ENCODE data around the gene NEDD4. TPM values are rescaled to one million over a fixed set of nuclear protein-coding genes. Genes with fewer than 3 reads are reported as not detected.
A peak's percentile ranks its signal among the peaks of the same experiment; 100 is the strongest.
"Not testable (repeated sequence)": the region's sequence is repeated elsewhere in the genome, so short reads cannot be mapped to it uniquely, and the experiment has no call there.

NEDD4 gene
- total RNA-seq, 8 experiments from 2014 or later, result 5.2 to 14.0 (median 11.1) TPM

- Histone ChIP-seq H3K4me1 (replicated peaks in 1 of 2) (peaks cover 0 to 2% of the 10 kb centered on the region in 2 donors), H3K27ac (no peak overlapping the region), H3K4me3 (no peak overlapping the region)
- ATAC-seq (replicated peaks in 6 of 8), result no peak
- in situ Hi-C loops (cut with MboI; ENCODE audit: low pct_unique_long_range_greater_than_20kb in 2 of 9, low sequenced_read_pairs in 9 of 9, unreplicated experiment in 9 of 9), result no loop called here
- WGBS, 10 experiments, result 59 to 87% (median 74%) methylated on average over 3 to 6 of the region's 6 CpGs; no CpG with 5 or more reads in 2 of the 10 experiments
These were observed 132.9 kb downstream of the NEDD4 start for GRCh38 chr15:55860468-55860867.

- Histone ChIP-seq H3K4me3 (no peak overlapping the region), H3K27ac (no peak overlapping the region), H3K4me1 (replicated peaks in 1 of 2) (peaks cover 0 to 2% of the 10 kb centered on the region in 2 donors)
- no peak for ATAC-seq (replicated peaks in 6 of 8)
- in situ Hi-C loops (cut with MboI; ENCODE audit: low pct_unique_long_range_greater_than_20kb in 2 of 9, low sequenced_read_pairs in 9 of 9, unreplicated experiment in 9 of 9), result no loop called here
- WGBS, 10 experiments, result 20 to 100% (median 65%) methylated on average over 1 of the region's 1 CpG; no CpG with 5 or more reads in 4 of the 10 experiments
These were observed 133.7 kb downstream of the NEDD4 start for GRCh38 chr15:55859681-55860080.

DNA sequence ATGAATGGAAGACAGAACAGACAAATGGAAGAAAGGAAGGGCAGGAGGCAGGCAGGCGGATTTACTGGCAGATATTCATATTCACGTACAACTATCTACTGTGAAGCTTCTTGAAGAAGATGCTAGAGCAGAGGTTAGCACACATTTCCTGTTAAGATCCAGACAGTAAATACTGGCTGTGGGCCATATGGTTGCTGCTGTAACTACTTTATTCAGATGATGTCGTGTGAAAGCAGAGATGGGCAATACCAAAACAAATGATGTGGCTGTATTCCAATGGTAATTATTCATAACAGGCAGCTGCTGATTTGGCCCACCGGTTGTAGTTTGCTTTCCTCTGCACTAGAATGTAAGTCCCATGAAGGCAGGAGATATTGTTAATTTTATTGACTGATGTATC lies 134.8 kb downstream of the NEDD4 start:
- peak in 2 of 8 experiments; percentile 32 to 41 for ATAC-seq (replicated peaks in 6 of 8)
- H3K27ac ChIP-seq, result no peak overlapping the region
- in situ Hi-C loops (cut with MboI; ENCODE audit: low pct_unique_long_range_greater_than_20kb in 2 of 9, low sequenced_read_pairs in 9 of 9, unreplicated experiment in 9 of 9), result no loop called here
- H3K4me1 ChIP-seq (replicated peaks in 1 of 2), result no peaks in the 10 kb centered on the region
- no peak overlapping the region for H3K4me3 ChIP-seq
- WGBS, 10 experiments, result 59 to 100% (median 95%) methylated on average over 2 to 4 of the region's 4 CpGs; no CpG with 5 or more reads in 3 of the 10 experiments

DNA sequence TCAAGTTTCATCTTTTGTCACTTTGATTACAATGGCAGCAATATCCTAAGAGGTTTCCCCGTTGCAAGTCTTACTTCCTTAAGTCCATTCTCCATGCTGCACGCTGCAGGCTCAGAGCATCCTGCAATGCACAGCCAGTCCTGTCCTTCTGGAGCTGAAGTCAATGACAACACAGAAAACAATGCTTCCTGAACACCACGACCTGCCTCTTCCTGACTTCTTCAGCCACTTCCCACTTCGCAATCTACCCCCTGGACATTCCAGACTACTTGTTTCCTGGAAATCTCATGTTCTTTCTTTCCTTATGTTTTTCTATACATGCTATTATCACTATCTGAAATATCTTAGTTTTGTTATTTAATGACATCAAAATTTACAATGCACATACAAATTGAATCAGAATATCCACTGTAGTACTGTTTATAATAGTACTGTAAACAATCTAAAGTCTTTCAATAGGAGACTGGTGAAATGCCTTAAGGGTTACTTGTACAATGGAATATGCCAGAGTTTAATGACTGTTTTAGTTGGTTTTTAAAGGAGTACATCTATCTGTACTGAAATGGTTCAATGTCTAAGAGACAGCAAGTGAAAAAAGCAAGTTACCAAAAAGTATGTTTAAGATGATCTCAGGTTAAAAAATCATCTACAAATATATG lies 136.8 kb downstream of the NEDD4 start:
- no peaks in the 10 kb centered on the region for H3K4me1 ChIP-seq (replicated peaks in 1 of 2)
- WGBS, 10 experiments, result 33 to 83% (median 71%) methylated on average over 1 to 4 of the region's 4 CpGs; no CpG with 5 or more reads in 1 of the 10 experiments
- peak in 3 of 8 experiments; percentile 45 to 94 (median 46) for ATAC-seq (replicated peaks in 6 of 8)
- H3K4me3 ChIP-seq, result no peak overlapping the region
- no peak overlapping the region for H3K27ac ChIP-seq
- in situ Hi-C loops (cut with MboI; ENCODE audit: low pct_unique_long_range_greater_than_20kb in 2 of 9, low sequenced_read_pairs in 9 of 9, unreplicated experiment in 9 of 9), result no loop called here

DNA sequence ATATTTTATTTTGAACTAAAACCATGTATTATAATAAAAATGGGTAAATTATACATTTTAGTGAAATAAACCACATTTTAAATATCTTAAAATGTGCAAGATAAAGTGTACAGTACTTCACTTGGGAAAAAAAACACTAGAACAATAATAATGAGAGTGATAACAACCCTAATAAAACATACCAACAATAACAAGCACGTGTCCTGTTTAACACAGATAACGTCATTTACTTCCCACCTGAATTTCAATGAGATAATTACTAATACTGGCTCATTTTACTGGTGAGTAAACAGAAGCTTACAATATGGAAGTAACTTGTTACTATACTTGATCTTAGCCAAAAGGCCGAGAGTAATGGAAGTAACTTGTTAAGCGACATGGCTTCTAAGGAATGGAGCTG lies 140.3 kb downstream of the NEDD4 start:
- 38 to 100% (median 89%) methylated on average over 1 to 4 of the region's 4 CpGs; no CpG with 5 or more reads in 1 of the 10 experiments for WGBS, 10 experiments
- H3K27ac ChIP-seq, result no peak overlapping the region
- ATAC-seq (replicated peaks in 6 of 8), result no peak
- H3K4me1 ChIP-seq (replicated peaks in 1 of 2), result no peaks in the 10 kb centered on the region
- no peak overlapping the region for H3K4me3 ChIP-seq
- in situ Hi-C loops (cut with MboI; ENCODE audit: low pct_unique_long_range_greater_than_20kb in 2 of 9, low sequenced_read_pairs in 9 of 9, unreplicated experiment in 9 of 9), result no loop called here

- H3K4me1 ChIP-seq (replicated peaks in 1 of 2), result no peaks in the 10 kb centered on the region
- ATAC-seq (replicated peaks in 6 of 8), result peak; percentile 41 to 86 (median 58)
- H3K27ac ChIP-seq, result no peak overlapping the region
- no peak overlapping the region for H3K4me3 ChIP-seq
- 39 to 76% (median 56%) methylated on average over 3 to 5 of the region's 5 CpGs; no CpG with 5 or more reads in 1 of the 10 experiments for WGBS, 10 experiments
- in situ Hi-C loops (cut with MboI; ENCODE audit: low pct_unique_long_range_greater_than_20kb in 2 of 9, low sequenced_read_pairs in 9 of 9, unreplicated experiment in 9 of 9), result loop anchor here in 2 of 9 experiments (25.0 kb wide), 2 partner anchors 209 to 334 kb away; partner anchors contain the start of gene DNAAF4 (in 1 of the 2)
These were observed 147.2 kb downstream of the NEDD4 start for GRCh38 chr15:55846116-55846707.

DNA sequence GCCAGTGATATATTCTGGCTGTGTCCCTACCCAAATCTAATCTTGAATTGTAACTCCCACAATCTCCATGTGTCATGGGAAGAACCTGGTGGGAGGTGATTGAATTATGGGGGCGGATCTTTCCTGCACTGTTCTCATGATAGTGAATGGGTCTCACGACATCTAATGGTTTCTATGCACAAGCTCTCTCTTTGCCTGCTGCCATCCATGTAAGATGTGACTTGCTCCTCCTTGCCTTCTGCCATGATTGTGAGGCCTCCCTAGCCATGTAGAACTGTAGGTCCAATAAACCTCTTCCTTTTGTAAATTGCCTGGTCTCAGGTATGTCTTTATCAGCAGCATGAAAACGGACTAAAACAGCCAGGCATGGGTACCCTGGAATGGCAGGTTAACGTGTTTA lies 150.5 kb downstream of the NEDD4 start:
- not testable (repeated sequence) for H3K4me3 ChIP-seq; H3K27ac ChIP-seq; H3K4me1 ChIP-seq (replicated peaks in 1 of 2); ATAC-seq (replicated peaks in 6 of 8)
- WGBS, 10 experiments, result 86 to 100% (median 93%) methylated on average over 1 to 4 of the region's 4 CpGs; no CpG with 5 or more reads in 2 of the 10 experiments
- in situ Hi-C loops (cut with MboI; ENCODE audit: low pct_unique_long_range_greater_than_20kb in 2 of 9, low sequenced_read_pairs in 9 of 9, unreplicated experiment in 9 of 9), result loop anchor here in 2 of 9 experiments (25.0 kb wide), 2 partner anchors 206 to 331 kb away; partner anchors contain the start of gene DNAAF4 (in 1 of the 2)

DNA sequence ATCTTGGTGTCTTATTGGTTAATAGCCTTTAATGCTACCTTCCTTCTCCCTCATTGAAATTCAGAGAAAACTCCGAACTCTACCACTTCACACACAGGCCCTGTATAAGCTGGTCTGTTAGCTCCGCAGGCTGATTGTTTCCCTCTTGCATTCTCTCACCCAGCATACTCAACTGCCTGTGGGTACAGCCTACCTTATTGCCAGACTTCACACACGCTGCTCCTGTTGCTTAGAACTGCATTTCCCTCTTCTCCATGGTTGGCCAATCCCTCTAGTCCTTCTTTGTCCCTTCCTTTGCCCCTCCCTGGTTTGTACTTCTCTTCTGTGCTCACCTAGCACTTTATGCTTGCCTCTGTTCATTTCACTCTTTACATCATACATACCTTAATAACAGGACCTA lies 157.5 kb downstream of the NEDD4 start:
- 88 to 100% (median 95%) methylated on average over 1 to 3 of the region's 3 CpGs; no CpG with 5 or more reads in 1 of the 10 experiments for WGBS, 10 experiments
- no peaks in the 10 kb centered on the region for H3K4me1 ChIP-seq (replicated peaks in 1 of 2)
- ATAC-seq (replicated peaks in 6 of 8), result no peak
- H3K27ac ChIP-seq, result no peak overlapping the region
- in situ Hi-C loops (cut with MboI; ENCODE audit: low pct_unique_long_range_greater_than_20kb in 2 of 9, low sequenced_read_pairs in 9 of 9, unreplicated experiment in 9 of 9), result loop anchor here in 2 of 9 experiments (25.0 kb wide), 2 partner anchors 199 to 324 kb away; partner anchors contain the start of gene DNAAF4 (in 1 of the 2)
- no peak overlapping the region for H3K4me3 ChIP-seq

GRCh38 chr15:55834331-55834730 lies 159.1 kb downstream of the NEDD4 start:
- in situ Hi-C loops (cut with MboI; ENCODE audit: low pct_unique_long_range_greater_than_20kb in 2 of 9, low sequenced_read_pairs in 9 of 9, unreplicated experiment in 9 of 9), result loop anchor here in 2 of 9 experiments (25.0 kb wide), 2 partner anchors 197 to 322 kb away; partner anchors contain the start of gene DNAAF4 (in 1 of the 2)
- WGBS, 10 experiments, result 67 to 100% (median 89%) methylated on average over 1 to 3 of the region's 3 CpGs; no CpG with 5 or more reads in 2 of the 10 experiments
- H3K4me1 ChIP-seq (replicated peaks in 1 of 2), result no peaks in the 10 kb centered on the region
- H3K4me3 ChIP-seq, result no peak overlapping the region
- no peak overlapping the region for H3K27ac ChIP-seq
- ATAC-seq (replicated peaks in 6 of 8), result no peak

DNA sequence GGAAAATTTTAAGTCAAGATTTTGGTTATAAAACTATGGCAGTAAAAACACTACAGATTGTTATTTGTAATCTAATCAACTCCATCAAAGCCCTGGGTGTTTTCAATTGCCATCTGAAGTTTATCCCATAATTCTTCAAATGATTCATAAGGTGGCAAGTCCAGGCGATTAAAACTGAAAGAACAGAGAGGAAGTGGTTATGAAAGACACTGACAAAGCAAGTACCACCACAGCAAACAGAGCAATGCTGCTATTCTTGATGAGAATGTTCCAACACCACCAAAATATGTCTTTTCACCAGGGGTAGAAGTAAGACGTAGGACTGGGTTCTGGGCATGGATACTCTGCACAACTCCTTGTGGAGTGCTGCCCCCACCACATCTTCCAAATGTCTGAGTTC lies 163.6 kb downstream of the NEDD4 start:
- ATAC-seq (replicated peaks in 6 of 8), result no peak
- in situ Hi-C loops (cut with MboI; ENCODE audit: low pct_unique_long_range_greater_than_20kb in 2 of 9, low sequenced_read_pairs in 9 of 9, unreplicated experiment in 9 of 9), result loop anchor here in 2 of 9 experiments (25.0 kb wide), 2 partner anchors 193 to 318 kb away; partner anchors contain the start of gene DNAAF4 (in 1 of the 2)
- H3K27ac ChIP-seq, result no peak overlapping the region
- WGBS, 10 experiments, result 43 to 100% (median 83%) methylated on average over 1 to 2 of the region's 2 CpGs; no CpG with 5 or more reads in 1 of the 10 experiments
- H3K4me3 ChIP-seq, result no peak overlapping the region
- H3K4me1 ChIP-seq (replicated peaks in 1 of 2), result no peaks in the 10 kb centered on the region

- ATAC-seq (replicated peaks in 6 of 8), result no peak
- 85 to 100% (median 100%) methylated on average over 1 to 2 of the region's 2 CpGs; no CpG with 5 or more reads in 3 of the 10 experiments for WGBS, 10 experiments
- in situ Hi-C loops (cut with MboI; ENCODE audit: low pct_unique_long_range_greater_than_20kb in 2 of 9, low sequenced_read_pairs in 9 of 9, unreplicated experiment in 9 of 9), result loop anchor here in 2 of 9 experiments (25.0 kb wide), 2 partner anchors 191 to 316 kb away; partner anchors contain the start of gene DNAAF4 (in 1 of the 2)
- Histone ChIP-seq H3K27ac (no peak overlapping the region), H3K4me3 (no peak overlapping the region), H3K4me1 (replicated peaks in 1 of 2) (peaks cover 0 to 2% of the 10 kb centered on the region in 2 donors)
These were observed 165.5 kb downstream of the NEDD4 start for GRCh38 chr15:55827955-55828354.

DNA sequence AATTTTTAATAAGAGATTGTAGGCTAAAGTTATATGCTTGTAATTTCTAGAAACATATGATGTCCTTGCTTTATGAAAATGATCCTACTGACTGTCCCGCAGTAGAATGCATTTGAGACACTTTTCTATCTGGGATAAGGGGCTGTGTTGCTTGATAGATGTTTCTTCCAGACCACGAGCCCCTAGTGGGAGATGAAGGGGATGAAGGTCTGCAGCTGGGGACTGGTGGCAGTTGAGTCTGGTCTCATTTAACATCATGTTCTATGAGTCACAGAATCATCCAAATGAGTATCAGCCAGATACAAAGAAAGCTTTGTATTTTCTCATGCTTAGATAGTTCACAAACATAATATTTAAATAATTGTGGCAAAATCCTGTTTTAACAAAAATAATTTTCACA lies 166.2 kb downstream of the NEDD4 start:
- in situ Hi-C loops (cut with MboI; ENCODE audit: low pct_unique_long_range_greater_than_20kb in 2 of 9, low sequenced_read_pairs in 9 of 9, unreplicated experiment in 9 of 9), result loop anchor here in 2 of 9 experiments (25.0 kb wide), 2 partner anchors 190 to 315 kb away; partner anchors contain the start of gene DNAAF4 (in 1 of the 2)
- peaks cover 0 to 2% of the 10 kb centered on the region in 2 donors for H3K4me1 ChIP-seq (replicated peaks in 1 of 2)
- ATAC-seq (replicated peaks in 6 of 8), result no peak
- H3K4me3 ChIP-seq, result no peak overlapping the region
- WGBS, 10 experiments, result 60 to 100% (median 82%) methylated on average over 1 to 2 of the region's 2 CpGs; no CpG with 5 or more reads in 2 of the 10 experiments
- no peak overlapping the region for H3K27ac ChIP-seq
